ENCODE results near the gene CTIF.

CTIF gene

GRCh38 chr18:48851599-48851960 lies 312.7 kb downstream of the CTIF start:
- no peak for DNase-seq (ENCODE audit: low spot score)

- no peak for DNase-seq (ENCODE audit: low spot score)
Observed at GRCh38 chr18:48852292-48852691, 313.5 kb downstream of the CTIF start.

- DNase-seq (ENCODE audit: low spot score), result no peak
Observed at GRCh38 chr18:48852794-48853193, 314.0 kb downstream of the CTIF start.

GRCh38 chr18:48853588-48853987 lies 314.8 kb downstream of the CTIF start:
- DNase-seq (ENCODE audit: low spot score), result no peak

- DNase-seq (ENCODE audit: low spot score), result no peak
Observed at GRCh38 chr18:48854780-48855179, 315.9 kb downstream of the CTIF start.

- no peak for DNase-seq (ENCODE audit: low spot score)
Observed at GRCh38 chr18:48855422-48856377, 316.9 kb downstream of the CTIF start.

GRCh38 chr18:48857023-48857694 lies 318.3 kb downstream of the CTIF start:
- no peak for DNase-seq (ENCODE audit: low spot score)

GRCh38 chr18:48858676-48859075 lies 319.8 kb downstream of the CTIF start:
- DNase-seq (ENCODE audit: low spot score), result no peak

- no peak for DNase-seq (ENCODE audit: low spot score)
Observed at GRCh38 chr18:48859311-48860268, 320.8 kb downstream of the CTIF start.

- DNase-seq (ENCODE audit: low spot score), result no peak
Observed at GRCh38 chr18:48860269-48861180, 321.7 kb downstream of the CTIF start.

GRCh38 chr18:48861181-48861708 lies 322.4 kb downstream of the CTIF start:
- DNase-seq (ENCODE audit: low spot score), result no peak

- no peak for DNase-seq (ENCODE audit: low spot score)
Observed at GRCh38 chr18:48862132-48862531, 323.3 kb downstream of the CTIF start.

GRCh38 chr18:48862678-48863270 lies 323.9 kb downstream of the CTIF start:
- DNase-seq (ENCODE audit: low spot score), result no peak

GRCh38 chr18:48863432-48864065 lies 324.7 kb downstream of the CTIF start:
- DNase-seq (ENCODE audit: low spot score), result no peak

GRCh38 chr18:48864876-48865275 lies 326.0 kb downstream of the CTIF start:
- no peak for DNase-seq (ENCODE audit: low spot score)

GRCh38 chr18:48866028-48866733 lies 327.4 kb downstream of the CTIF start:
- DNase-seq (ENCODE audit: low spot score), result peak; percentile 82

- DNase-seq (ENCODE audit: low spot score), result no peak
Observed at GRCh38 chr18:48866856-48867255, 328.0 kb downstream of the CTIF start.

GRCh38 chr18:48867978-48868377 lies 329.1 kb downstream of the CTIF start:
- no peak for DNase-seq (ENCODE audit: low spot score)

Measured in AG08396 (cell line).